HUDEP-2 (cell line): ENCODE data around the gene DHX34.
"Not testable (repeated sequence)": the region's sequence is repeated elsewhere in the genome, so short reads cannot be mapped to it uniquely, and the experiment has no call there.

Experiments used
- DNase-seq, 76 experiments: peaks; one replicate each; lab custom pipeline; 2025; ENCODE audit not compliant: unreplicated experiment in 76 of 76; lab: John Stamatoyannopoulos, UW

Gene DHX34

DNA sequence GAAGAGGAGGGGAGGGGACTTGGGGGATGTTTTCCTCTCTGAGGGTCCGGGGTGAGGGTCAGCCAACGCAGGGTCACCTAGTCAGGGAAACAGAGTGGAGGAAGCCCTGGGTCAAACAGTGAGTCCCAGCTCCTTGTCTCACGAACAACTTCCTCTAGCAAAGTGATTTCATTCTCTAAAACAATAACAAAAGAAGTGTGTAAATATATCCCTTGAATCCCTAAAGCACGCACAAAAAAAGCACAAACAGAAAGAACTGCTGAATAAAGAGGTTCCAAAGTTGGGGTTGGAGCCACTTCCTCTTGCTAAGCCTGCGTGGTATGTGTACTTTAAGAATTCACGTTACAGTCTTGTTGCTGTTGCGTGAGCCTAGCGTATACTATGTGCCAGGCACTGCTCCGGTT is 18.6 kb upstream of the DHX34 start:
- no peak for DNase-seq

DNA sequence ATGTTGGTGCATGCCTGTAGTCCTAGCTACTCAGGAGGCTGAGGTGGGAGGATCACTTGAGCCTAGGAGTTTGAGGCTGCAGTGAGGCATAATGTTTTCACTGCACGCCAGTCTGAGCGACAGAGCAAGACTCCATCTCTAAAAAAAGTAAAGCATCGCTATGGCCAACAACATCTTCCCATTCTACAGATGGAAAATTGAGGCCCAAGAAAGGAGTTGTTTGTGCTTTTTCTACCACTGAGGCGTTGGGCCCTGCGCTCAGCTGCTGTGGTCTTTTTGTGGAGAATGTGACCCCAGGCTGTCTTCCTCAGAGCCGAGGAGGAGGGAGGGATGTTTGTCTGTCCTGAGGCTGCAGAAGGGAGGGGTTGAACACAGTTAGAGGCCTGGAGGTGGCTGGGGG is 17.6 kb upstream of the DHX34 start:
- no peak for DNase-seq

DNA sequence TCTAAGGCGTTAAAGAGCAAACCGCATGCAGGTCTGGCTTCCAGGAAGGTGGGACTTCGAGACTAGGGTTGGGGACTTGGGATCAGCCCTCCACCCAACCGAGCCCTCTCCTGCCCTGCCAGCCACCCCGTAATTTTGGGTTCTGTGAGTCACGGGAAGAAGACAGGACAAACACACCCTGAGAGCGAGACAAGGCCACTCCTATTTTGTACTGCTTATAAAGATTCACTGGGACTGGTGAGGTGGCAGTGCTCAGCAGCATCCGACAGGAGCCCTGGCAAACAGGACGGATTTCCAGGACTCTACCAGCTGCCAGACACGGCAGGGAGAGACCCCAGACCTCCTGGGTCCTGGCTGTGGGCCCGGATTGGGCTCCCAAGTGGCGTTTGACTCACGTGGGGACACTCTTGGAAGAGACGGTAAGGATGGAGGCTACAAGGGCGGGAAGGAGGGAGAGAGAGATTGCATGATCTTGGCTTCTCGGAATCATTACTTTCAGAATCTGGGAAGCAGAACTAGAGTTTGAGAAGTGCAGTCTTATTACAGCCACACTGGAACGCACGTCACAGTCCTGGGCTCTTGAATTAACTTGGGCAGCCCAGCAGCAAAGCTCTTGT is 17.1 kb upstream of the DHX34 start, which contains the start of gene C5AR2:
Gene C5AR2 (plus strand): TSS at position 245 of the 617 bp plus-strand sequence. CDS start 8,625 bp downstream, outside the sequence.
- DNase-seq: peak in 24 of 76 experiments; percentile 13 to 64 (median 30)

DNA sequence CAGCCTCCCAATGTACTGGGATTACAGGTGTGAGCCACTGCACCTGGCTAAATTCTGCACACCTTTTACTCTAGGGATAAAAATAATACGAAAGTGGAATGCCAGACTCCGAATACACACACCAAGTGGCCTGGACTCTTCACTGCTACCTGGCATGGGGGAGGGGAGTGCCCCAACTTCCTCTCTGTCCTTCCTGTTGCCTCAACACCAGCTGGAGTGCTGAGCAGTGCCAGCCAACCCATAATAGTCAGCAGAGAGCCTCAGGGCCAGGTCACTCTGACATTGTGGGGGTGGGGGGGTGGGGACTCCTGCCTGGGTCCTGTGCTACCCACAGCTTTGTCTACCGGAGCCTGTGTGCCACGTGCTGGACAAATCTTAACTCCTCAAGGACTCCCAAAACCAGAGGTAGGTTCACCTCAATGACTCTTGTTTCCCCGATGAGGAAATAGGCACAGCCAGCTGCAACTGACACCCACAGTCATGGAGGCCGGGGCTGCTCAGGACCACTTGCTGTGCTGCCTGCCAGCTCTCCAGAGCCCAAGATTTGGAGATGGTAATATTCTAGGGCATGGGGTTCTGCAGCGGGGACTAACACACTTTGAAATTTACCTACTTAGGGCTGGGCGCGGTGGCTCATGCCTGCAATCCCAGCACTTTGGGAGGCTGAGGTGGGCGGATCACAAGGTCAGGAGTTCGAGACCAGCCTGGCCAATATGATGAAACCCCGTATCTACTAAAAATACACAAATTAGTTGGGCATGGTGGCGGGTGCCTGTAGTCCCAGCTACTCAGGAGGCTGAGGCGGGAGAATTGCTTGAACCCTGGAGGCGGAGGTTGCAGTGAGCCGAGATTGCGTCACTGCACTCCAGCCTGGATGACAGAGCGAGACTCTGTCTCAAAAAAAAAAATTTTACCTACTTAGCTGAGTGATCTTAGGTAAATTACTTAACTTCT is 12.1 kb upstream of the DHX34 start:
- peak in 69 of 76 experiments; percentile 23 to 88 (median 68) for DNase-seq

DNA sequence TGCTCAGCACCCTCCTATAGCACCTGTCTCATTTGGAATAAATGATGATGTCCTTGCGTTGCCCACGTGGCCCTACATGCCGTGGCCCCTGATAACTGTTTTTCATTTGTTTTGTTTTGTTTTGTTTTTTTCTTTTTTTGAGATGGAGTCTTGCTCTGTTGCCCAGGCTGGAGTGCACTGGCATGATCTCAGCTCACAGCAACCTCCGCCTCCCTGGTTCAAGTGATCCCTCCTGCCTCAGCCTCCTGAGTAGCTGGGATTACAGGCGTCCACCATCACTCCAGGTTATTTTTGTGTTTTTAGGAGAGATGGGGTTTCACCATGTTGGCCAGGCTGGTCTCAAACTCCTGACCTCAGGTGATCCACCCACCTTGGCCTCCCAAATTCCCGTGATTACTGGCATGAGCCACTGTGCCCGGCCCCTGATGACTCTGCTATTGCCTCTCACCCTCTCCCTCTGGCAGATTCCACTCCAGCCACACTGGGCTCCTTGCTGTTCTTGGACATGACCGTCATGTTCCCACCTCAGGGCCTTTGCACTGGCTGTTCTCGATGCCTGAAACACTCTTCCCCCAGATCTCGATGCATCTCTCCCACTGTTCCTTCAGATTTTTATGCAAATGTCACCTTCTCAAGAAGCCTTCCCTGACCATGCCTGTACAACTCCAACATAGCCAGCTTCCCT is 9.8 kb upstream of the DHX34 start:
- no peak for DNase-seq

DNA sequence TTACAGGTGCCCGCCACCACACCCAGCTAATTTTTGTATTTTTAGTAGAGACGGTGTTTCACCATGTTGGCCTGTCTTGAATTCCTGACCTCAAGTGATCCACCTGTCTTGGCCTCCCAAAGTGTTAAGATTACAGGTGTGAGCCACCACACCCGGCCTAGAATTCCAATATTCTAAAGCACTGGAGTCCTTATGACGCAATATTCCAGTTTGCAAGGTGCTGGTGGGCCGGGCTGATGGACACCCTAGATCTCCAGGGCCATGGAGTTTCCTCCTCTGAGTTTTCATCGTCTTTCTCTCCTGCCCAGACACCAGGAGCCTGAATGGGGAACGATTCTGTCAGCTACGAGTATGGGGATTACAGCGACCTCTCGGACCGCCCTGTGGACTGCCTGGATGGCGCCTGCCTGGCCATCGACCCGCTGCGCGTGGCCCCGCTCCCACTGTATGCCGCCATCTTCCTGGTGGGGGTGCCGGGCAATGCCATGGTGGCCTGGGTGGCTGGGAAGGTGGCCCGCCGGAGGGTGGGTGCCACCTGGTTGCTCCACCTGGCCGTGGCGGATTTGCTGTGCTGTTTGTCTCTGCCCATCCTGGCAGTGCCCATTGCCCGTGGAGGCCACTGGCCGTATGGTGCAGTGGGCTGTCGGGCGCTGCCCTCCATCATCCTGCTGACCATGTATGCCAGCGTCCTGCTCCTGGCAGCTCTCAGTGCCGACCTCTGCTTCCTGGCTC is 8.5 kb upstream of the DHX34 start:
- DNase-seq: no peak

DNA sequence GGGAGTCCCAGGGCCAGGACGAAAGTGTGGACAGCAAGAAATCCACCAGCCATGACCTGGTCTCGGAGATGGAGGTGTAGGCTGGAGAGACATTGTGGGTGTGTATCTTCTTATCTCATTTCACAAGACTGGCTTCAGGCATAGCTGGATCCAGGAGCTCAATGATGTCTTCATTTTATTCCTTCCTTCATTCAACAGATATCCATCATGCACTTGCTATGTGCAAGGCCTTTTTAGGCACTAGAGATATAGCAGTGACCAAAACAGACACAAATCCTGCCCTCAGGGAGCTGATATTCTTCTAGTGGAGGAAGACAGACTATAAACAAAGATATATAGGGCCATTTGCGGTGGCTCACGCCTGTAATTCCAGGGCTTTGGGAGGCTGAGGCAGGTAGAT is 7.4 kb upstream of the DHX34 start:
- no peak for DNase-seq

DNA sequence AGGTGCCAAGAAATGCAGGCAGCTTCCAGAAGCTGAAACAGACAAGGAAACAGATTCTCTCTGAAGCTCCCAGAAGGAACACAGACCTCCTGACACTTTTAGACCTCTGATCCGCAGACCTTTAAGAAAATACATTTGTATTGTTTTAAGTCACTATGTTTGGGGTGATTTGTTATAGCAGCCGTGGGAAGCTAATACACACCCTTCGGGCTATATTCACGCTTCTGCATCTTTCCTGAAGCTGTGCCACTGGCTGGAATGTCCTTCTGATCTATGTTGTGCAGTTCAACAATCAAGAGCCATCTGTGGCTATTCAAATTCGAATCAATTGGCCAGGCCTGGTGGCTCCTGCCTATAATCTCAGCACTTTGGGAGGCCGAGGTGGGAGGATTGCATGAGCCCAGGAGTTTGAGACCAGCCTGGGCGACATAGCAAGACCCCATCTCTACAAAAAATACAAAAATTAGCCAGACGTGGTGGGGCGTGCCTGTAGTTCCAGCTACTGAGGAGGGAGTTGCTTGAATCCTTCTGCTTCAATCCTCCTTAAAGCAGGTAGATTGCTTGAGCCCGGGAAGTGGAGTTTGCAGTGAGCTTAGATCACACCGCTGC is 5.8 kb upstream of the DHX34 start:
- no peak for DNase-seq

DNA sequence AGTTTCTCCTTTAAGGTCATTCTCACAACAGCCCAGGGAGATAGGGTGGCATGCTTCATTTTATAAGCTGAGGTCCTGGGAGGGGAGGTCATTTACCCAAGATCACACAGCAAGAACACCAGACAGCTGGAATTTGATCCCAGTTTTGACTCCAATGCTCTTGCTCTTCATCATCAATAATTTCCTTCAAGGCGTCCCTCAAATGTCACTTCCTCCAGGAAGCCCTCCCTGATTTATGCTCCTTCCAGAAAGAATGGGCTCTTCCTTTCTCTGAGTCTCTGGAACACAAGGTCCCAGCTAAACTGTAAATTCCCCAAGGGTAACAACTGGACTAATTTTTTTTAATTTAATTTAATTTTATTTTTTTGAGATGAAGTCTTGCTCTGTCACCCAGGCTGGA is 4.7 kb upstream of the DHX34 start:
- no peak for DNase-seq

DNA sequence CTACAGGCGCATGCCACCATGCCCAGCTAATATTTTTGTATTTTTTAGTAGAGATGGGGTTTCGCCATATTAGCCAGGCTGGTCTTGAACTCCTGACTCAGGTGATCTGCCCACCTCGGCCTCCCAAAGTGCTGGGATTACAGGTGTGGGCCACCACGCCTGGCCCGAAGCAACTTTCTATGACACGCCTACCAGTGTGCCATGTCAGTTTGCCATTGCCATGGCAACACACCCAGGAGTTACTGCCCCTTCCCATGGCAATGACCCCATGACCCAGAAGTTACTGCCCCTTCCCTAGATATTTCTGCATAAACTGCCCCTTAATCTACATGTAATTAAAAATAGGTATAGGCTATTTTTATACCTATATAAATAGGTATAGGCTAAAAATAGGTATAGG is 3.1 kb upstream of the DHX34 start:
- DNase-seq: not testable (repeated sequence)

DNA sequence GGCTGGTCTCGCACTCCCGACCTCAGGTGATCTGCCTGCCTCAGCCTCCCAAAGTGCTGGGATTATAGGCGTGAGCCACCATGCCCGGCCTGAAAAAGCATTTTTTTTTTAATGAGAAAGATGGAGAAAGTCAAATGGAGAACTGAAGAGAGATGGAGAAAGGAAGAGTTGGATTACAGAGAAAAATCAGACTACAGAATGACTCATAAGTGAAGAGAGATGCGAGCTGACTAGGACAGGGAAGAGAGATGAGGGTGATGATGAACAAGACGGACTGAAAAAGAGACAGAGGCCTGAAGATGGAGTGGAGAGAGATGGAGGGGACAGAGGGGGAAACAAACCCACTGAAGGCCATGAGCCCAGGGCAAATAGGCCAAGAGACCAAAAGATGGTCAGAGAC is 1.5 kb downstream of the DHX34 start:
- no peak for DNase-seq

DNA sequence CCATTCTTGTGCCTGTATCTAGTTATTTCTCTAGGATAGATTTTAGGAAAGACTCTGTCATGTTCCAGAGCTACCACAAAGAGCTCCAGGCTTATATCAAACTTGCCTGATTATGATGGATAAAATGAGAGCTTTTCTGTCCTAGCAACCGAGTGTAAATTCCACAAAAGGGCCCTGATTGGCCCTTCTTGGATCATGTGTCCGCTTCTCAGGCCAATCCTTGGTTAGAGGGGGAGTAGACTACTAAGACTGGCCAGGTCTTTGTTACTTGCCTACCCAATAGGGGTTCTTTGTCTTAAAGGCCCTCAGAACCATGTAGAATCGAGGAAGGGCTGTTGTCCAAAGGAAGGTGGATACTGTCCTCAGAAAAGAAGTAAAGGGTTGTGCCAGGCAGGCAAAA is 2.4 kb downstream of the DHX34 start:
- DNase-seq: peak in 41 of 76 experiments; percentile 8 to 70 (median 38)

DNA sequence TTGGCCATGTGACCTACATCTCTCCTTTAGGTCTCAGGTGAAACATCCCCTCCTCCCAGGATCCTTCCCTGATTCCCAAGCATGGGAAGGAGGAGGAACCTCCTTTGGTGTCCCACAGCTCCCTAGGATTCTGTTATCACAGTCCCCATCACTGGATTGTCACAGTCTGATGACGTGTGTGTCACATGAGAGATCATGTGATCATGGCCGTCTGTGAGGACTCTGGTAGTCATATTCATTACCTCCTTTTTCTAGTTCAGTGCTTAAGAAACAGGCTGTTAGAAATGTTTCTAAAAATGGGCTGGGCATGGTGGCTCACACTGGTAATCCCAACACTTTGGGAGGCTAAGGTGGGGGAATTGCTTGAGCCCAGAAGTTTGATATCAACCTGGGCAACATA is 3.0 kb downstream of the DHX34 start:
- peak in 7 of 76 experiments; percentile 12 to 39 (median 26) for DNase-seq

DNA sequence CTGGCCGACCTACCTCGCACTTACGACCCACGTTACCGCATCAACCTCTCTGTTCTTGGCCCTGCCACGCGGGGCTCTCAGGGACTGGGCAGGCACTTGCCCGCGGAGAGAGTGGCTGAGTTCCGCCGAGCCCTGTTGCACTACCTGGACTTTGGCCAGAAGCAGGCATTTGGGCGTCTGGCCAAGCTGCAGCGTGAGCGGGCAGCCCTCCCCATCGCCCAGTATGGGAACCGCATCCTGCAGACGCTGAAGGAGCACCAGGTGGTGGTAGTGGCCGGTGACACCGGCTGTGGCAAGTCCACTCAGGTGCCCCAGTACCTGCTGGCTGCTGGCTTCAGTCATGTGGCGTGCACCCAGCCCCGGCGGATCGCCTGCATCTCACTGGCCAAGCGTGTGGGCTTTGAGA is 4.2 kb downstream of the DHX34 start:
- DNase-seq: no peak

DNA sequence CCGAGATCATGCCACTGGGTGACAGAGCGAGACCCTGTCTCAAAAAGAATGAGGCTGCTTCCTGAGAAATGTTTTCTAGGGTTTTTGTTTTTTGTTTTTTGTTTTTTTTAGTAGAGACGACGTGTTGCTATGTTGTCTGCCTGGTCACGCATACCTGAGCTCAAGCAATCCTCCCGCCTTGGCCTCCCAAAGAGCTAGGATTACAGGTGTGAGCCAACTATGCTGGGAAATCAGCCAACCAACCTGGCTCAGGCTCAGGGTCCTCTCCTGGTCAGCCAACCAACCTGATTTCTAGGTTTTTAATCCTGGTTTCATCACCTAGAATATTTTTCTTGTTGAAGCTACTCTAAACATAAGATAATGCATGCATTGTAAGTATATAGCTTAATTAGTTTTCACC is 7.8 kb downstream of the DHX34 start:
- DNase-seq: no peak

DNA sequence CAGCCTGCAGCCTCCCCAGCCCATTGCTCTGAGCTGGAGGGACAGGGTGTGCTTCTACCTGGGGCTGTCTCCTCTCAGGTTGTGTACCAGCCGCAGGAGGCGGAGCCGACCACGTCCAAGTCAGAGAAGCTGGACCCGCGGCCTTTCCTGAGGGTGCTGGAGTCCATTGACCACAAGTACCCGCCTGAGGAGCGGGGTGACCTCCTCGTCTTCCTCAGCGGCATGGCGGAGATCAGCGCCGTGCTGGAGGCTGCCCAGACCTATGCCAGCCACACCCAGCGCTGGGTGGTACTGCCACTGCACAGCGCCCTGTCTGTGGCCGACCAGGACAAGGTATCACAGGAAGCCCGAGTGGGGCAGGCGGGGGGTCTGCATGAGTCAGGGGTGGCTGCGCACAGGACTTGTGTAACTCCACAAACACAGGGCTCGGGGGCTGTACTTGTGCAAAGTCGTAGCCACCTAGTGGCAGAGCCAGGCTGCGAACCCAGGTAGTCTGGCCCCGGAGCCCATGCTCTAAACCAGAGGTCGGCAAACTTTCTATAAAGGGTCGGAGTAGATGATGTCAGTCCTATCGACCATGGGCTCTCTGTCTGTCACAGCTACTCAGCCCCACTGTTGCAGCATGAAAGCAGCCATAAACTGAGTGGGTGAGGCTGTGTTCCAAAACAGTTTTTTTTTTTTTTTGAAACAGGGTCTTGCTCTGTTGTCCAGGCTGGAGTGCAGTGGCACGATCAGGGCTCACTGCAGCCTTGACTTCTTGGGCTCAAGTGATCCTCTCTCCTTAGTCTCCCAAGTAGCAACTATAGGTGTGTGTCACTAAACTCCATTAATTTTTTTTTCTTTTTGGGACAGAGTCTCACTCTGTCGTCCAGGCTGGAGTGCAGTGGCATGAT is 8.9 kb downstream of the DHX34 start:
- DNase-seq: peak in 12 of 76 experiments; percentile 10 to 30 (median 22)

DNA sequence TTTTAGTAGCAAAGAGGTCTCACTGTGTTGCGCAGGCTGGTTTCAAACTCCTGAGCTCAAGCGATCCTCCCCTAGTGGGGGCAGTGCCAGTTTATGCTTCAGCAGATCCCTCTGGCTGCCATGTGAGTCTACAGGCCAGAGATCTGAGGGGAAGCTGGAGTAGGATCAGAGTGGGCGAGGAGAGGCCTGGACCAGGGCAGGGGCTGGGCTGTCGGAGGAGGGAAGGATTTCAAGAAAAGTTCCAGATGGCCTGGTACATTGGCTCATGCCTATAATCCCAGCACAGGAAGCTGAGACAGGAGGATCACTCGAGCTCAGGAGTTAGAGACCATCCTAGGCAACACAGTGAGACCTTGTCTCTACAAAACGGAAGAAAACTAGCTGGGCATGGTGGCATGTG is 9.8 kb downstream of the DHX34 start:
- no peak for DNase-seq

DNA sequence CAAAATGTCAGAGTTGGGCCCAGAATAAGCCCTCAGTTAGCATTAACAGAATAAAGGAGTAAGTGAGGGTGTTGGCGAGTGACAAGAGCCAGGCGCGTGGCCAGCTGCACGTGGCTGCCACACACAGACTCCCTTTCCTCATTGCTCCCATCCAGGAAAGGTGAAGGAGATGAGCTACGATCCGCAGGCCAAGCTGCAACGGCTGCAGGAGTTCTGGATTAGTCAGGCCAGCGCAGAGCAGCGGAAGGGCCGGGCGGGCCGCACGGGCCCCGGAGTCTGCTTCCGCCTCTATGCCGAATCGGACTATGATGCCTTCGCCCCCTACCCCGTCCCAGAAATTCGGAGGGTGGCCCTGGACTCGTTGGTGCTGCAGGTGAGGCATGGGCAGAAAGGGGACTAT is 13.2 kb downstream of the DHX34 start:
- DNase-seq: no peak
